Middle frontal gyrus (tissue), 1 donor: Measurements from ENCODE around the gene BCL10.

Experiments
- DNase-seq: peaks from one replicate; pipeline ENCODE4 v3.0.0-alpha.2; 2015; ENCODE audit warnings: low spot score; ENCODE audit errors: extremely low spot score

BCL10 gene

DNA sequence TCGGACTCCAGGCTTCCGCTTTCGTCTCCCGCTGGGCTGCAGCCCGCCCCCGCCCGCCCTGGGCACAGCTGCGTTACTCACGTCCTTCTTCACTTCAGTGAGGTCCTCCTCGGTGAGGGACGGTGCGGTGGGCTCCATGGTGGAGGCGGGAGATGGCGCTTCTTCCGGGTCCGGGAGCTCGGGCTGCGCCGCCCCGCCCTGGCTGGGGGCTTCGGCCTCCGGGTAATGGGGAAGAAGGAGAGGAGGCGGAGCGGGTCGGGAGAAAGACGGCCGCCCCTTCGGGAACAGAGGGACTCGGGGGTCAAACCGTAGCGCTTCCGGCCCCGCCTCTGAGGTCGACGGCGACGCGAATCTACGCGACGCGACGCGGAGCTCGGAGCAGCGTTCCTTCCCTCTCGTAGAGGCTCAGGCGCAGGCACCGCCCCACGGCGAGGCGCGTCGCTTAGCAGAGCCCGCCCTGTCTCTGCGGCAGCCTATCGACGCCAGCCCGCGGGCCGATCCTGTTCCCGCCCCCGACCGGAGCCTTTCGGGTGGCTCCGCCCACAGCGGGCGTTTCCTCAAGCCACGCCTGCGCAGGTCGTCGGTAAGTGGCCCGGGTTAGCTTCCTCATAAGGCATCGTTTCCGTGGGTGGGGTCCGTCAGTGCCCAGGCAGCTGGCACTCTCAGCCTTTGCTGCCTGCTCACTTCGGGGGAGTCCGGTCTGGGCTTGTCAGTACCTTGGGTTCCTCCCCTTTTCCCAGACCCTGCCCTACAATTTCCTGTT, at the start of gene BCL10:
BCL10 (minus strand) TSS at position 418 of the 763 bp plus-strand sequence; CDS start at position 138, 280 bp downstream.
- peak; percentile 98 for DNase-seq

DNA sequence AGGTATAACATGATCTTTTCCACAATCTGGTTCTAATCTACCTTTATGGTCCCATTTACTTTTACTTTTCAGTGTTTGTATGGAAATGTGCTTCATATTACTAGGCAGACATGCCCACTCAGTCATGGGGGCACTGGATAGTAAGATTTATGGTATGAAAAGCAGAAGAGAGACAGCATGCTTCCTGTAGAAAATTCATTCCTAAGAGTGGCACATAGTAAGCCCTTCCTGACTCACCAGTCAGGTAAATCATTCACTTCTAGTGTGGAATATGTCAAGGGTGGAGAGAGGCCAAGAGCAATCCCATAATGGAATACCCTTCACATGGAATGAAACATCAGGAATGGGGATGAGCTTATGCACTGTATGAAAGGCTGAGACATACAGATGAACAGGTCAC, 49.5 kb upstream of the BCL10 start:
- DNase-seq = no peak

DNA sequence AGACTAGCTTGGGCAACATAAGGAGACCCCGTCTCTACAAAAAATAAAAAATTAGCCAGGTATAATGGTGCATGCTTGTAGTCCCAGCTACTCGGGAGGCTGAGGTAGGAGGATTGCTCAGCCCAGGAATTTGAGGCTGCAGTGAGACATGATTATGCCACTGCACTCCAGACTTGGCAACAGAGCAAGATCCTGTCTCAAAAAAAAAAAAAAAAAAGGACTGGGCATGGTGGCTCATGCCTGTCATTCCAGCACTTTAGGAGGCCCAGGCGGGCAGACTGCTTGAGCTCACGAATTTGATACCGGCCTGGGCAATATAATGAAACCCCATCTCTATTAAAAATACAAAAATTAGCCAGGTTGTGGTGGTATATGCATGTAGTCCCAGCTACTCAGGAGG, 47.3 kb upstream of the BCL10 start:
- DNase-seq = no peak

DNA sequence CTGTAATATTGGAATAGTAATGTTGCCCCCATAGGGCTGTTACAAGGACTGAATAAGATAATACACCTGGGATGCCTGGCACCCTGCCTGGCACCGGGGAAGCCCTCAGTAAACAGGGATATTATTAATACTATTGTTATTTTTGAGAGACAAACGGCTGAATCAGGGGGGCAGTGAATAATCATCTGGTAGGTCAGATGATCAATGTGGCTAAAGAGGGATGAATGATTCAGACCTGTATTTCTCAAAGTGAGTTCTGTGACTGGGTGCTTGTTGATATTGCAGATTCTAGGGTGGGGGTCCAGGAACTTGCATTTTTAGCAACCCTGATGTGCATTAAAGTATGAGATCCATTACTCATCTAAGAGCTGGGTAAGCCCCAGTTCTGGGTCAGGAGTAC, 46.2 kb upstream of the BCL10 start:
- no peak for DNase-seq

DNA sequence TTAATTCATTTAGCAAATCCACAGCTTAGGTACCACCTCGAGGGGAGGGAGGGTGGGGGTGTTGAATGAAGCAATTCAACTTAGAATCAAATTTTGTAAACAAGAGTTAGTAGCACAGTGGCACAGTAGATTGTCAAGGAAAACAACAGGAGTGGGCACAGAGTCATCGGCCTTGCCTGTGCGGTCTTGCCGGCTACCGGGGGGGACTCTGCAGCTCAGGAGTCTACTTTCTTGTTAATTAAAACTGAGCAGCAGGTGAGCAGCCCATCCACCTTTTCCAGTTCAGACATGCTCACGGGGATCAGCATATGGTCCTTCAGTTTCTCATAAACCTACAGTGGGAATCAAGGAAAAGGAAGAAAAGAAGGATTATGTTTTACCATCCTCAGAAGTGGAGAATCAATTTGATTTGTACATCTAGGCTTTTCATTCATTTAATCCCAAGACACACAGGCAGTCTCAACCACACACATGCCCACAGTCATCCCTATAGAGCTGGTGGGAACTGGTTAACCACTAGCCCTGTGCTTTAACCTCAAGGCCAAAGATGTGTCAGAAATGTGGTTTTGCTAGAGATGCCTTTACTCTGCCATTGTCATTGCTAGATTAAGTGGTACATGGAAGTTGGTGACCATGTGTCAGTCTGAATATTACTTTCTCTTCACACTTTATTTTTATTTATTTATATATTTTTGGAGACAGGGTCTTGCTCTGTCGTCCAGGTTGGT, 45.0 kb upstream of the BCL10 start:
- no peak for DNase-seq

DNA sequence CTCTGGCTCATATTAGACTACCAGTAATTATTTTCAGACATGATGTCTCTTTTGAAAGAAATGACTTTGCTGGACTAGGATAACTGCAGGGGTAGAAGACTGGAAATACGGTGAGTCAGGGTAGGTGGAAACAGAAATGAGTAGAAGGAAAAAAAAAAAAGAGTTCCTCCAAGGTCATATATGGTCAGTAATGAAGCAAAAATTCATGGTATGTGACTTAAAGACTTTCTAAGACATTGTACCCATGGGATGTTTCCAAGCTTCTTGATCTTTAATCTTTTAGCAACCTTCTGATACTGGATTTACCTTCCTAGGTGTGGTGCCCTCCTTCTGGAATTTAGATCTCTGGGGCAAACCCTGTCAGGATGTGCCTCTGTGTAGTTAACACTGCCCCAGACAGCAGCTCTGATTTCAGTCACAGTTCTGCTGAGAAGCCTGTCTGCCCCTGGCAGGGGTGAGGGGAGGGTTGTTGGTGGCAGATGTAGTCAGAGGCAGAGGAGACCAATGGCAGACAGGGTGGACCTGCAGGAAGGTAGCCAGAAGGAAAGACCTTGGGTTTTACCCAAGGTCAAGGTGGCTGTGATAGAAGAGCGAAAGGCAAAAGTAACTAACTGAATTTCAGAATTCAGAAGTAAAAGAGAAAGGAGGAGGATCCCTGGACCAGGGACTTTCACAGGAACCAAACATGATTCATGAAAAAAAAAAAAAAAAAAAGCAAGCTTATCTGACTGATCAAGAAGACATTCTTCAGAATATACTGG, 44.1 kb upstream of the BCL10 start:
- DNase-seq = no peak

DNA sequence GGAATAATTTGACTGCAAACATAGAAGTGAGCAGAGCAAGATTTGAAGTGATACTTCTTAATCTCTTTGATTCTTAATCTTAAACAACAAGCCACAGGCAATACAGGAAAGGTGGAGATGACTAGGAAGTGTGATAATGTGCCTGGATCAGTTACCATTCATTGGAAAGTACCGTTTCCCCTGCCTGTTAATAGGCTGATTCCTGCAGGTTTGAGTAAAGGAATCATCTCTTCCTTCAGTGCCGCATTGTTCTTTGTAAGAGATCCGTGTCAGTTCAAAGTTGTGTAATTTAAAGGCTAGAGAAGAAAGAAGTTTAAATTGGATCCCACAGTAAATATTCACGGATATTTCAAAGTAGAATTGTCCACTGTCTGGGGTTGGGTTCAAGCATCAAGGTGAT, 43.5 kb upstream of the BCL10 start:
- no peak for DNase-seq

DNA sequence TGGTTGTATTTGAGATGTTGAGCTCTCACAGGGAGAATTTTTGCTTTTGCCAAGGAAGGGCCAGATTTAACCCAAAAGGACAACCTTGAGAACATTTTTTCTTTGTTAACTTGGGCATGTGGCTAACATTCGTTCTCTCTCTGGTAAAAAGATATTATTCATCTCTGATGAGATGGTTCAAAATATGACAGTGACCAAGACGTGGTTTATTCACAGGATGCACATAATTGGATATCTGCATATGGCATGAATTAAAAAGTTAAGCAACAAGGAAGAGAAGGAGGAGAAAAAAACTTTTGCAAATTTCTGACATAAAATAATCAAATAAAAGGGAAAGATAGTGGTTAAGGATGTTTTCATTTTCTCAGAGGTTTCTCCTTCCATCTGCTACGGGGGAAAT, 43.1 kb upstream of the BCL10 start:
- DNase-seq = no peak

DNA sequence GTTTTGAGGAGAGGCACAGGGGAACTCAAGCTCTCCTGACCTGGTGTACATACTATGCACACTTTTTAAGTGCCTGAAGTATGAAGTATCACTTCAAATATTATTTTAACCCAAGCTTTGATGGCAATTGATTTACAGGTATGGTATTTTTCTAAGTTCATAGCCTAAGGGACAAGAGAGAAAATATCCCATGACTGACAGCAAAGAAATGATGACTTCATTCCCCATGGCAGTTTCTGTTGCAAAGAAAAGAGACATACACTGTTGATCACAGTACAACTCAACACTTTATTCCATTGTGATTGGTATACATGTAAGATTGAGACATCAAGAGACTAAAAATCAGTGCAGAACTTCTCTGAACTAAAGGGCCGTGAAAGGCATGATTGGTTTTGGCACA, 41.8 kb upstream of the BCL10 start:
- no peak for DNase-seq

DNA sequence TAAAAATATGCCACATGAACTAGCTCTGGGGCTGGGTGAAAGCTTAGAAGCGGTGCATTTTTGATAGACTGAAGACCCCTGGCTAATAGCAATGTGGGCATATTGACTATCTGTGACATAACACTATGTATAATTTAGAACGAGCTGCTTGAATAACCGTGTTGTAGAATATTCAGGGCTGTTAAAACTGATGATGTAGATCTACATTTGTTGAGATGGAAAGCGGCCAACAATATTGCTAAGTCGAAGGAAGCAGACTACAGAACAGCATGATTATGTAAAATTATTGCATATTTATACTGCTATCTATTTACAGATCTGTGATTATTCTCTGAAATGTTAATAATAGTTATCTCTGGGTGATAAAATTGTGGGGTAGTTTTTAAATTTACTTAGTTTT, 41.1 kb upstream of the BCL10 start:
- no peak for DNase-seq

DNA sequence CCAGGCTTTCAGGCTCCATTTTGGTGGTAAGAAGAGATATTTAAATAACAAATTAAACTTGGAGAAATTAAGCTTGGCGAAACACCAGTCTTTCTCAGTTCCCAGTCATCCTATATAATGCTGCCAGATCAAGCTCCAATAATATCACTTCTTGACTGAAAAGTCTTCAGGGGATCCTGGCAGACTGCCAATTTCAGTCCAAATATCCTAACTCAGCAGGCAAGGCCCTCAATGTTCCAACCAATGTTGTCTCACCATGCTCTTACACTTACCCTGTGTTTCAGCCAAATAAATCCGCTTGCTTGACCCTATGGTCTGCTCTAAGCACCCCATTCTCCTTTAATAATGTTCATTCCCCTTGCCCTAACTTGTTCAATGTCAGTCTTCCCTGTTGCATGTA, 39.9 kb upstream of the BCL10 start:
- no peak for DNase-seq

DNA sequence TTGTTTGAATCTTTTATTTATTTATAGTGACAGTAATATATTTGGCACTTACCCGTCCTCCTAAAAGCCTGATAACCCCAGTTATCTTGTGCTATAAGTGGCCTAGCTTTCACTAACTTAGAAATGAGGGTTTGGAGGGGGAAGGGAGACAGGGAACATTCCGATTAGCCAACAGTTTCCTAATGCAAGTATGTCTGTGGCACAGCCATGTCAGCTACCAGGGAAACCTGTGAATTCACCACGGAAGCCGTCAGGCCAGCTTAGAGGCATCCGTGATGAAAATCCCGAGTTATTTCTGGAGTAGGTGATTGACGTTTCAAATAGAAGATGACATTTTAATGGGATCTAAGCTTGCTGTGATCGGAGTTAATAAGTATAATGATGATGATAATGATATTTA, 39.4 kb upstream of the BCL10 start:
- DNase-seq = no peak

DNA sequence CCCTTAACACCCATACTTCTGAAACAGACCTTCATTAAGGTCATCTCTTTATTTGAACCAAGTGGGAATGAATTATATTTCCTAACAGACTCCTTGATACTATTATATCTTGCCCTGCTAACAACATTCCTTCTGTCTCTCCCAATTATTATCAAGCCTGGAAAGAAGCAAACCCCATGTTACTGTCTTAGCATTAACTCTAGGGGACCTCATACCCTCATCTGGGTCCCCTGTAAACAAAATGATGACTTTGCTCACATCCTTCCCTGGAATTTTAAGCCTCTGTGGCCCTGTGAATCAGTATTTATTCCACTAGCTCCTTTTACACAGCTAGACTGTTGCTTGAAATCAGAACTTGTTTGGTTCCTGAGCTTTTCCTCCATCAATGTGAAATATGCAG, 38.3 kb upstream of the BCL10 start:
- DNase-seq = no peak

DNA sequence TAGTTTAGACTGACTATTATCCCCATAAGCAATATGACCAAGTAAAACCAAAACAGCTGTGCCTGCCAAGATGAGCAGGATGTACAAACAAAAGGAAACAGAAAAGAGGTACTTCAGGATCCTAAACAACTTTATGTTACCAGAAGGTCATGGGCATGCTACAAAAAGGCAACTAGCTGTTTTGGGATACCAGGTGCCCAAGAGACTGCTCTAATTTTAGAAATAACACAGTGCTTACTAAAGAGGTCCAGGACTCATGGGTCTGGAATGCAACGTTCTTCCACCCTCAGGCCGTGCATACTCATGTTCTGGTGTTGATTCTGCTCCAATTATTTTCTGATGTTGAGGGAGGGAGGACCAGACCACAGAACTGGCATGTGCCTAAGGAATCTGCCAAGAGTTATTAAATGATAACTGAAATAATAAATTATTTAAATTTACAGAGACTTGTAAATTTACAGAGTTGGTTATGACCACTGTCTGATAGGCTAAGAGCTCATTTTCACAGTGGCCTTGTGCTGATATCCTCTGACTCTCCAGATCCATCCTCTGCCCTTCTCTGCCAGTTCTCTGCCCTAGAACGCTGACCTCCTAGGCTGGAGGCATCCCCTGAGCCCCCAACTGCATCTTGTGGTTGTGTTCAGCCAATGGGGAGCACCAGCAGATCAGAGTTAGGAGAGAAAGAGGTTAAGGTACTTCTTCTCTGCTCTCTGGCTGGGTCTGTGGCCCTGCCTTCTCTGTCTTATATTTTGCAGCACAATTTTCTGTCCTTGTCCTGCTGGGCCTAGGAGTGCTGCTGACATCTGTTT, 37.7 kb upstream of the BCL10 start:
- no peak for DNase-seq

DNA sequence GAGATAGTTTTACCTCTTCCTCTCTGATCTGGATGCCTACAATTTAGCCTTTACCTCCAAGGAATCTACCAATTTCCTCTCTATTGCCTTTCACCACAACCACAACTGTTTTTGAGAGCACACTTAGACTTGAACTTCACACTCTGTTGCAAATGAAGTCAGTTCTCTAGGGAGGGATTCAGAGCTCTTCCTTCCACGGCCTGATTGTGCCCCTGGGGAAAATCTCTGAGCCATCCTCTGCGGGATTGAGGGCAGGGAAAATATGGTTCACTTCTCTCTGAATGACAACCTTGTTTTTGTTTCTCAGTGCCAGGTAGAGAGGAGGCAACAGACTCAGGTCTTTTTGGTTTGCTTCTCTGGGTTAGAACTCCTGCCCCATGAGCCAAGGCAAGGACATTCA, 35.4 kb upstream of the BCL10 start:
- no peak for DNase-seq

DNA sequence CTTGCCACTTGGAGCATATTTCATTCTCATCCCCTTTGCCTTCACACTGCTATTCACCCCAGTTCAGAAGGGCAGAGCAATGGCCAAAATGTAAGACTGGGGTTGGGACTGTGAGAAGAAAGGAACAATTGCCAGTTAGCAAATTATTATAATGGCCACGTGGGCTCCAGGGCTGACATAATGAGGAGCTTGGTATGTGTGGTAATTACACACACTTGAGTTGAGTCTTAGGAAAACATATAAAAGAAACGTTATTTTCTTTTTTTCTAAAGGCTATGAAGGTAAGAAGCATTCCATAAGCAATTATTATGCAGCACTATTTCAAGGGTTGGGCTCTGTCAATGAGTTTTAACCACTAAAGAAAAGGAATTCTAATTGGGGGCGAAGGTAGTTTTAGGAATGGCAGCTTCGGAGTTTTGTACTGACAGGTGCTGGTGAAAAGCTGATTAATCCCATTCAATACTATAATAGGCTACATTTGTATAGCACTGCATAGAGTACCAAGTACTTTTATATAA, 32.5 kb upstream of the BCL10 start:
- no peak for DNase-seq

DNA sequence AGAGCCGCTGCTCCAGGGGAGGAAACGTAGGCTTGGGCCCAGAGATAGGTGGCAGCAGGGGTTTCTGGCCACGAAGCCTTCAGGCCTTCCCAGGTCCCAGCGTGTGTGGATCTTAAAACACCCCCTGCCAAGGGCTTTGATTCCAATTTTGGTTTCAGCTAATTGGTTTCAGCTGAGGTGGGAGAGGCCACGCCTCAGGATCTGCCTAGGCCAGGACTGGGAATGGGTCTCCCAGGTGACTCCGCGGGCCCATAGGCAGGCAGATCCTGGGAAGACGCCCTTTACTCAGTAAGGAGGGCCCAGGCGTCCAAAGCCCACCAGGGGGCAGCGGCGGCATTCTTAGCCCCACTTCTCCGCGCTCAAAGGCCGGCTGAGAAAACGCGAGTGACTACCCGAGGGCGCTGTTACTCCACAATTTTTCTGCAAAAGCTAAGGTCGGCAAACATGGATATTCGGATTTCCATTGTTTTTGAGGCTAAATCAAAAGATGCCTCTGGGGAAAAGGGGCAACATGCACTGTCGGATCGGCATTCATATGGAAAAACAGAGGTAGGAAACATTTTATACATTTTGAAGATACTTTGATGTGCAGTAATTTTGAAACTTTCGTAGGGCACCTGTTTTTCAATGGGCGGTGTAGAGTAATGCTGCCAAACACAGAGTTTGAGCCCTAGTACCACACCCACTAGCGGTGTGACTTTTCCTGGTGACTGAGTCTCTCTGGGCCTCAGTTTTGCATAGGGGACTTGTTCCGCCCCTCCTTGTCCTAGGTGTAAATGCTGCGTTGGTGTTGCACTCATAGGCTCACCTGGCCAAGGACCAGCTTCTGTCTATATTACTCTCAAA, 31.8 kb upstream of the BCL10 start:
- peak; percentile 73 for DNase-seq

DNA sequence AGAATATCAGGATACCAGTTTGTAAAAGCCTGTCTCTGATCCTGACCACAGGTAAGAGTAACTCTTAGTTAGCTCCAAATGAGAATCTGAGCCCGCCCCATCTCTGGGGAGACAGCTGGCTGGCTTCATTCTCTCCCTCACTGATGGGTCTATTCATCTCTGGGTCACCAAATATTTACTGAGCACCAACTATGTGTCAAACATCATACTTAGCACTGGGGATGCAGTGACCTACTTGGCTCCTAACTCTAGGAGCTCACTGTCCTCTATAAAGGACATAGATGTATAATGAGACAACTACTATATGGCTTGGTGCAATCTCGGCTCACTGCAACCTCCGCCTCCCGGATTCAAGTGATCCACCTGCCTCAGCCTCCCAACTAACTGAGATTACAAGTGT, 29.8 kb upstream of the BCL10 start:
- DNase-seq = no peak

DNA sequence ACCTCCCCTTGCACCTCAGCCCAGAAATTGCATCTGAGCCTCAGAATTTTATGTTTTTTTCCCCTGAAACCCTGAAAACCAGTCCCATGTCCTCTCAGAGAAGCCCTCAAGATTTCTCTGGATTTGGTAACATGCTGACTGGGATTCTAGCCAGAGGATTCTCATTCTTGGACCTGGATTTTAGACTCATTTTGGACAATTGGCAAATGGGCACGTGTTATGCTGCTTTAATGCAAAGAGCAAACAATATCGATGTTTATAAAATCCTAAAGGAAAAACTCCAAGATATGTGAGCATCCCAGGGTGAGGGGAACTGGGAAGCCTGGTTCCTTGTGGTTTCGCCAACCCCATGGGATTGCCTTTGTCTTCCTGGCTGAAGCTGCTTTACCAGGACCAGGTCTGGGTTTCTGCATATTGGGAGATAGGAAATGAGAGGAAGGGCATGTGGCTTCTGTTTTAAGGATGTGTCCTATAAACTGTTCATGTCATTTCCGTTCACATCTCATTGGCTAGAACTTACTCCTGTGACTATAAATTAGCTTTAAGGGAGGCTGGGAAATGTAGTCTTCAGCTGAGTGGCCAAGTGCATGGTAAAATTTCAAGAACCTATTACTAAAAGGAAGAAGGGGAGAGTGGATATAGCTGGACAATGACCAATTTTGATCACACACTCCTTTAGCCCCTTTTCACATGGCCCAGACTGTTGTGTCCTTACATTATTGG, 27.2 kb upstream of the BCL10 start:
- no peak for DNase-seq

DNA sequence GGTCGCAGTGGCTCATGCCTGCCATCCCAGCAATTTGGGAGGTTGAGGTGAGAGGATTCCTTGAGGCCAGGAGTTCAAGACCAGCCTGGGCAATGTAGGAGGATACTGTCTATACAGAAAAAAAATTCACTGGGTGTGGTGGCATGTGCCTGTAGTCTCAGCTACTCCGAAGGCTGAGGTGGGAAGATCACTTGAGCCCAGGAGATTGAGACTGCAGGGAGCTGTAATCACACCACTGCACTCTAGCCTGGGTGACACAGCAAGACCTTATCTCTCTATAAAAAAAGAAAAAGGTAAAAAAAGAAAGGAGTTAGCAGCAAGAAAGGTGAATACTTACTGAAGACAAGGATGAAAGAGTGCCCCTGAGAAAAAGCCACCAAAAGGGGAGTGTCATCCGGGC, 23.7 kb upstream of the BCL10 start:
- no peak for DNase-seq
